Stimulated activated CD8-positive, alpha-beta memory T cell treated with anti-CD3 and anti-CD28 coated beads, Interleukin-7, amount 100 ng/mL, for 1 hour (primary cell): ENCODE results near the gene CDKL5.
A peak's percentile ranks its signal among the peaks of the same experiment; 100 is the strongest.
"Not testable (repeated sequence)": the region's sequence is repeated elsewhere in the genome, so short reads cannot be mapped to it uniquely, and the experiment has no call there.

Source experiments
- DNase-seq, 2 donors: peaks; one replicate each; pipeline ENCODE4 v3.0.0-alpha.2; 2020; ENCODE audit warnings: low read depth in 2 of 2

CDKL5 gene

DNA sequence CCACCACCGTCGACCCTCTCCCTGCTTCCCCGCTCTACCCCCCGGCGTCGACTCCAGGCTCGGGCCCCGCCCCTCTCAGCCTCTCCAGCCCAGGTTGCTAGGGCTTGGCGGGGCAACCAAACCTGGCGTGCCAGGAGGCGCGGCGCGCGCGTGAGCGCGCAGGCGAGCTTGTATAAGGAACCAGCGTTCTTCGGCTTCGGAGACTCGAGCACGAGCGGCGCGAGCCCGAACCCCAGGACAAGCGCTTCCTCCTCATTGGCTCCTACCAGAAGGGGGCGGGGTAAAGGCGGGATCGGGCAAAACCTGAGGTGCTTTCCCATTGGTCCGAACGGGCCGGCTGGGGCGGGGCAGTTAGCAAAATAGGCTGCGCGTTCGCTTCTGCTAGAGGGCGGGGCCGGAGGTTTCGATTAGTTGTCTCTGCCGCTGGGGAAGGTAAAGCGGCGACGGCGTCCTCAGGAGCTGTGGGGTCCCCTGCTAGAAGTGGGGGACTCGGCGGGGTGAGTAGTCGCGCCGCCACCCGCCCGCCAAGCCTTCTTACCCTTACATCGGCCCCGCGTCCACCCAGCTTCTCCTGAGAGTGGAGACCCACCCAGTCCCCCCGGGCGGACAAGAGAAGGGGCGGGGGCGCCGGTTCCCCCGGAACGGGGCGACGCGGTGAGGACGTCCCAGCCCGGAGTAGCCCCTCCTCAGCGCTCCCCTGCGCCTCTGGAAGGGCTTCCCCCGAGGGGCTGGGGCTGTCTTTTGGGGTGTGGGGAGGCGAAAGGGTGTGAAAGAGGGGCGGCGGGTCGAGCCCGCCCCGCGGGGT, at the start of gene CDKL5:
Gene CDKL5, plus strand, starts transcription at position 410 of the 805 bp plus-strand sequence. CDS start 81,489 bp downstream, outside the sequence.
- peak; percentile 86 for DNase-seq

DNA sequence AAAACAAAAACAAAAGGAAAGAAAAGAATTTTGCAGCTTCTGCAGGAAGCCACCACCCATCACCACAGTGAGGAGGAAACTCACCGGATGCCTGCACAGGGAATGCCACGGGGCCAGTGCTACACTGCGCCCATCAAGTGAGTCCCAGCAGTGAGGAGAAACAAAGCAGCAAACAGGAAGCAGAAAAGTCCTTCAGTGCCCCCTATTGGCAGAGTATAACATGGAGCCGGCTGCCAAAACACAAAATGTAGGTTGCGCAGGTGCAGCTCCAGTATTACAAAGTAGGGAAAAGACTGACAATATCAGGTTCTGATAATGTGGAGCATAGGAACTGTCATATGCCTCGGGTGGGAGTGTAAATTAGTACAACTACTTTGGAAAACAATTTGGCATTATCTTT, 47.6 kb upstream of the CDKL5 start:
- DNase-seq: no peak

DNA sequence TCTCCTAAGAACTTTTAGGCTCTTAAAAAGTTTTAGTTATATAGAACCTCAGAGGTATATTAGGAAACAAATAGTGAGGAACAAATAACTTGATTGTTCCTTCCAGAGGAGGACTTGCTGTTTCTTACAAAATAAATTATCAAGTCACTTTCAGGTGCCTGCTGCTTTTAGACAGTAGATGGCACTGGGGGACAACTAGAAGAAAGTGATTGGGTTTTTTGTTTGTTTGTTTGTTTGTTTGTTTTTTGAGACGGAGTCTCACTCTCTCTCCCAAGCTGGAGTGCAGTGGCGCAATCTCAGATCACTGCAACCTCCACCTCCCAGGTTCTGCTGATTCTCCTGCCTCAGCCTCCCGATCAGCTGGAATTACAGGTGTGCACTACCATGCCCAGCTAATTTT, 35.4 kb upstream of the CDKL5 start:
- DNase-seq: no peak

DNA sequence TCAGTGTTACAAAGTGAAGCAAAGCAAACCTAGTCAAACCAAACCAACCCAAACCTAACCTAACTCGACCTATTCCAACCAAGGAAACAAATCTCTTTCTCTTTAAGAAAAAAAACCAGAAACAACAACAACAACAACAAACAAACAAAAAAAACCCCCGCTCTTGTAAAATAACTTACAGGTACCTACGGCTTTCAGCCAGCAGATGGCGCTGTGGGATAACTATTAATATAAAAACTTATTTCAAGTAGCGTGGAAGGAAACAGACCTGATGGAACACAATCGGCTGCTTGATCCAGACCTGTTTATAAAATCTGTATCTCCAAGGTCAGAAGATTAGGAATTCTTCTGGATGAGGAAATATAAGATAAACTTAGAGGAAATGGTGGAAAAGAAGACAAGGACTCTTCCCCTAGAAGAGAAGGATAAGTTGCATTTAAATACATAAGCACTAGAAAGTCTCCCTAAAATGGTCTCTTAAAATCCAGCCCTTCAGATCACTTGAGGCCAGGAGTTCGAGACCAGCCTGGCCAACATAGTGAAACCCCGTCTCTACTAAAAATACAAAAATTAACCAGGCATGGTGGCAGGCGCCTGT, 34.4 kb upstream of the CDKL5 start:
- peak; percentile 35 to 44 for DNase-seq

DNA sequence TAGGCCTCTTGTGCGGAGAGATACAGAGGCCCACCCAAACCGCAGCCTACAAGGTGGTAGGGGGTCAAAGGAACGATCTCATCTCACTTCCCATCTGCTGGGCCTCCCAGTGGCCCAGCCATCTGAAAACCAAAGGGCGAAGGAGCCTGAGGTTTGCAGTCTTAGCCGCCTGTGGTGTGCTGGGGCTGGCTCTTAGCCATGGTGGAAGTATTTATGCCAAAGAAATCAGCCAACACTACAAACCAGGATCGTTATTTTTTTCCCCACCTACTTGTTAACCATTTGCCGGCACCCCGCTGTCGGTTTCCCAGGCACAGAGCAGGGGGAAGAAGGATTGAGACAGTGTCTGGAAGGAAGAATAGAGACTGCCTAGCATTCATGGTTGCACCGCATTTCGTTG, 30.9 kb upstream of the CDKL5 start:
- no peak for DNase-seq

DNA sequence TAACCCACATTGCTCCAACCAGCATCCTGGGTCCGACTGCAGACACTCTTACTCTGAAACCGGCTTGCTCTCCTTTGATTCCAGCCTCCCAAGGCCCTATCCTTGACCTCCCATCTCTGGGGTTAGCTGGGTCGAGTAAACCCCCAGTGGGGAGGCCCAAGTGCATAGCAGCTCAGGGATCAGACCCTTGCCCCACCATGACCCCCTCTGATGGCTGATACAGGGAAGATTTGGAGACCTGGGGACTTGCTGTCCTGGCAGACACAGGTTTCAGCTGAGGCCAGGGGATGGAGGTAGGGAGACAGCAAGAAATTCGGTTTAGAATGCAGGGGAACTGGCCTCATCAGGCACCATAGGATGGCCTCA, 23.6 kb upstream of the CDKL5 start:
- no peak for DNase-seq

DNA sequence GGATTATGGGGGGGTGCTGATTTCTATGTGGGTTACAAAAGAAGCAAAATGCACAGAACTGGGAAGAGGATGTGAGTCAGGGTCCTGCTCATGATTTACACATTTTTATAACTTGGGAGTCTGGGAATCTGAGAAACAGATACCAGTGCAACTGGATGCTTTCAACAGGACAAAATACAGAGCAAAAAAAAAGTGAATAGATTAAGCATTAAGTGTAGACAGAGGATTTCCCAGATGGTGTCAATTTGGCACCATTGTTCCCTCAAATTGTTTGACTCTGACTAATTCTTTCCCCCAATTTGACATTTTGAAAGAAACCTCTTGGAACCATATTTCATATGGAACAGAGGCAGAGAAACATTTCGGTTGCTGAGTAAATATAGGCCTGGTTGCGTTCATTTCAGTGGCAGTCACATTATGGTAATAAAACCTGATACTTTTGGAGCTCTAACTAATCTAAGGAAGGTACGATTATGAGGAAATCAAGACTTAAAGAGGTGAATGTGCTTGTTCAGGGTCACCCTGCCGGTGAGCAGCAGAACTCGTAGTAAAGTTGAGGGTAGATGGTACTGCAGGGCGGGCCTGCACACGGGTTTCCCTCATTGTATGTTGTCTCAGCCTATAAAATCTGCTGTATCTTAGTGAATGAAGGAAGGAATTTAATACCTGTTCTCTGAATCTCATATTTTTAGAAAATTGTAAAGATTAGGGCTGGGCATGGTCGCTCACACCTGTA, 18.7 kb upstream of the CDKL5 start:
- no peak for DNase-seq

- DNase-seq: no peak
These were observed 15.4 kb upstream of the CDKL5 start for GRCh38 chrX:18410038-18410437.

GRCh38 chrX:18415386-18415785, 10.0 kb upstream of the CDKL5 start:
- no peak for DNase-seq

GRCh38 chrX:18422325-18422724, 3.1 kb upstream of the CDKL5 start:
- no peak for DNase-seq

DNA sequence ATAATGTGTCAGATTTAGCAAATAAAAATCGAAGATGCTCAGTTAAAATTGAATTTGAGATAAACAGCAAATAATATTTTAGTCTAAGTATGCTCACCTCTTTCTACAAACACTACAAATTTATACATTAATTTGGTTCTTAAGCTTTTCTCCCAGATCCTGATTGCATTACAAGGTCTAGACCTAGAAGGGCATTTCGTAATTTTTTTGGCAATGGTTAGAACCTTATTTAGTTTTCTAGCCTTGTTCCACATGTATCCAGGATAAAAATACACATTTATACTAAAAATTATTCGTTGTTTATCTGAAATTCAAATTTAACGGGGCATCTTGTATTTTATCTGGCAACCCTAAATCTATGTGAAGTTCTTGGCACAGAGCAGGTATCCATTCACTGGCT, 2.5 kb upstream of the CDKL5 start:
- no peak for DNase-seq

DNA sequence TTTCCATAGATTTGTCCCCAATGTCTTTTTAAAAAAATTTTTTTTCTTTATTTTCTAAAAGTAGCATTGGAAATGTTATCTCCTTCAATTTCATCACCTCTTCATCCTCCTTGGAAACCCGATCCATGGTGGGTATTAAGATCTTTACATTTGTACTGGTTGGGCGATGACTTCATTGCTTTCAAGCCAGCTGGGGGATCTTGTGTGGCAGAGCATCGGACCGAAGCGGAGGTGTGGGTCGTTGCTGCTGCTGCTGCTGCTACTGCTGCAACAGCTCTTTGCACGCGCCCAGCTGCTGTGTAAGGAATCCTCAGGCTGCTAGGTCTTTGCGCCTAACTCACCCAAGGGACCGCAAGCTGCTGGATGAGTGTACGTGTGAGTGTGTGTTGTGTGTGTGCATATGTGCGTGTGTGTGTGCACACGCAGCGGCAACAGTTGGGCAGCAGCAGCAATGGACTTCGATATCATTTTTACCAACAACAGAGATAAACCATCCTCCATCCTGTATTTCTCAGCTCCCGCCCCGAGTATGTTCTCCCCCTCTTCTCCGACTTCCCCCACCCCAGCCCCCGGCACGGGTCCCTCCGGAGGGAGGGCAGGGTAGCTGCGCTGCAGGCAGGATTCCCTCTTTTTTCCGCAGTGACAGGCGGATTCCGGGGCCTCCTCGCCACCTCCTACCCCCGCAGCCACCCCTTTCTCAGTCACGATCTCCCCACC, 768 bp upstream of the CDKL5 start:
- DNase-seq: no peak

- DNase-seq: no peak
These were observed 554 bp downstream of the CDKL5 start for GRCh38 chrX:18426004-18426320.

DNA sequence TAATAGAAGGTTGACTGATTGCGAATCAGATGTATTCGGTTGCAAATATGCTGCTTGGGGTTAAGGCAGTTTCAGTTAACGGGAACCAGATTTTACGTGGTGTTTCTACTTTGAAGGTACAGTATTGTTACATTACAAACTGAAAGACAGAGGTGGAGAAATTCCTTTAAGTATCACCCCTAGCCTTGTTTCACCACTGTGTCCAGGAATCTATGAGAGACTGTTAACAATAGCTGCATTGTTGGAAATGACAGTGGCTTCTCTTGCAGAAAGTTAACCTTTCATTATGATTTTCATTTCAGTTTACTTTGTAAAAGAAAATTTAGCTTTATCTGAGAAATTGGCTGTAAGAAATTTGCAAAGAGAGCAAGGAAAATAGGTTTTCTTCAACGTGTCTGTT, 2.6 kb downstream of the CDKL5 start:
- no peak for DNase-seq

DNA sequence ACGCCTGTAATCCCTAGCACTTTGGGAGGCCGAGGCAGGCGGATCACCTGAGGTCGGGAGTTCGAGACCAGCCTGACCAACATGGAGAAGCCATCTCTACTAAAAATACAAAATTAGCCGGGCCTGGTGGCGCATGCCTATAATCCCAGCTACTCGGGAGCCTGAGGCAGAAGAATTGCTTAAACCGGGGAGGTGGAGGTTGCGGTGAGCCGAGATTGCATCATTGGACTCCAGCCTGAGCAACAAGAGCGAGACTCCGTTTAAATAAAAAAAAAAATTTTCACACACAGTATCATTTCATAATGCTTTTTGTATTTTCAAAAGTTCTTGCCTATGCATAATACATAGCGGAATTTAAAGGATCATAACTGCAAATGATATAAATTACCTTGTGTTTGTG, 7.9 kb downstream of the CDKL5 start:
- DNase-seq: not testable (repeated sequence)

DNA sequence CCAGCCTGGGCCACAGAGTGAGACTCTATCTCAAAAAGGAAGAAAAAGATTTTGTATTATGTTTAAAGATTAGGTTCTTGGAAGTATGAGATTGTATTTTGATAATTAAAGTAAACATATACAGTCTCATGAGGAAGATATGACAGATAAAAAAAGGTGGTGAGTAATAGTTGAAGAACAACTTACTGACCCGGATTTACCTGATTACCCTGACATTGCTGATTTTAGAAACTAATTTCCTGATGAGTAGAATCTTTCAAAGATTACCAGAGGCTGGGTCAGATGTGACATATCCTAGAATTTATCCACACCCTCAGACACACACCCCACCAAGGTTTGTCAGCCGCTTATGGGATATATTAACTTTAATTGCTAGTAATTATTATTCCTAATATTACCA, 9.5 kb downstream of the CDKL5 start:
- DNase-seq: no peak

- no peak for DNase-seq
These were observed 10.6 kb downstream of the CDKL5 start for GRCh38 chrX:18436017-18436416.

DNA sequence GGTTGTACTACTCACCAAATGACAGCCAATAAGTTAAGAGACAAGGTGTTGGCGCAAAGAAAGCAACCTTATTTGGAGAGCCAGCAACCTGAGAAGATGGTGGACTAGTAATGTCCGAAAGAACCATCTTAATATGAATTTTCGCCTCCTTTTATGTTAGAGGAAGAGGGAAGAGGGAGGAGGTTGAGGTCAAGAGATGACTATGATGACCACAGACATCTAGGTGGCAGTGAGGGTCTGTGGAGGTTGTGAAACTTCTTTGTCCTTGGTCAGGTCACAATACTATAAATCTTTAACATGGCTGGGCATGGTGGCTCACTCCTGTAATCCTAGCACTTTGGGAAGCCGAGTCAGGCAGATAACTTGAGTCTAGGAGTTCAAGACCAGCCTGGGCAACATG, 15.4 kb downstream of the CDKL5 start:
- no peak for DNase-seq

DNA sequence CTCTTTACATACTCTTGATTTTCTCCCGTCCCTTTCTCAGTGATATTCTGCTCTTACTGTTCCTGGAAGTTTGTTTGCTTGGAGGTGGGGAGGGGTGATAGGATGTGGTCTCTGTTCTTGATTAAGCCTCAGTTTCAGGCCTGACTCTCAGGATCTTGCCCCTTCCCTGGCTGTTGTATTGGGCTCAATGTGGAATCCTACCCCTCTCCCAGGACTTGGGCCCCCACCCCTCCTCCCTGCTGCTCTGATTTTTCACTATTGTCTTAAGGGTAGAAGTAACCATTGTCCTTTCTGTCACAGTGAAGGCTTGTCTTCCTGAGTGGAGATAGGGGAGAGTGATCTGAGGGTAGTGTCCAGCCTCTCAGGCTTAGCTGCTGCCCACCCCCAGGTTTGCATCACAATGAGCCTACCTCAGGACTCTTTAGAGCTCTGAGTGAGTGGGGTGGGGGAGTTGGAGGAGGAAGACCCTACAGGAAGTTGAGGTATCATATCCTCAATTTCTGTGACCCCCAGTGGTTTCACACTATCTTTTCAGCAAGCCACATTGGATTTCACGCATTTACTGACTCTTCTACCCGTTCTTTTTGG, 16.5 kb downstream of the CDKL5 start:
- DNase-seq: no peak

DNA sequence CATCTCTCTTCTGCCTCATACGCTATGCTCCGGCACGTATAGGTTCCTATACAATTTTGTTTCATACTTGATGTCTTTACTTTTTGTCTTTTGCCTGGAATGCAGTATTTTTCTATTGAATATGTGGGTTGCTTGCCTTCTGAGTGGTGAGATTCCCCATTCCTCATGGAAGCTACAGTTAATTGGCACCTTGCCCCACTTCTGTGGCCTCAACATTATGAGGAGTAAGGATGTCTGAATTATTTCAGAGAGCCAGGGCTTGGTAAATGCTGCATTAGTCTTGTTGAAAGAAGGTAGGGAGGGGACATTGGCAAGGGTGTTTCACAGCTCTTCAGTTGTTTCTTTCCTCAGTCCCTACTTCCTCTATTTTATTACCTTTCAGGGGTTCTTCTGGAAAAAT, 23.0 kb downstream of the CDKL5 start:
- DNase-seq: no peak

DNA sequence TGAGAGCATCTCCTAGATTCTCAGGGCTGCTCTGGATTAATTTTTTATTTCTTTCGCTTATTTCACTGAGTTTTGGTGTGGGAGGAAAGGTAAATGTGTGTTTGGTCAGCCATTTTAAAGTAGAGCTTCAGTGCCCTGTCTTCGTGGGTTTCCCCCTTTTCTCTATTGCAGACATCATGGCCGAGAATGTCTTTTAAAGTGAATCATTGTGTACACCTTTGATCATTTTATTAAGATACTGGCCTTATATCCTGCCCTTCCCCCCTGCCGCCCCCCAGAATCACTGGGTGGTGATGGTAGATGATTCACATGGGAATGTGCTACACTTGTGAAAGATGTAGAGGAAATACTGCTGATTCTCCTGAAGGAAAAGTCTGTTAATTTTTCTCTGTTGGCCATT, 23.8 kb downstream of the CDKL5 start:
- no peak for DNase-seq

DNA sequence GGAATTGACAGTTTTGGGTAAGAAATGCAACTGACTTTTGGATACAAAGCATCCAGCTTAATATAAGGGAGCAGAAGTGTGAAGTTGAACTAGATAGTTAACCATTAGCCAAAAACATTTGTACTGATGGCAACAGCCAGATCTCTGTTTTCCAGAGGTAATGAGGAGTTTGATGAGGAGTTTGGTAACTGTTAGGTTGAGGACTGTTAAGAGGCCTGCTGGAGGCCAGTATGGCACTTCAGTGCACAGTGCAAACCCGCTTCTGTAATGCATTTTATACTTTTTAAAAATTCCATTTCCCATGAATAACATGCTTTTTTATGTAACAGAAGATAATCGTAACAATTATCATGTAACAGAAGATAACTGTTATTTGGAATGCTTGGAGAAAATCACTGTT, 30.0 kb downstream of the CDKL5 start:
- no peak for DNase-seq
